Activated effector memory CD4-positive, alpha-beta T cell treated with anti-CD3 and anti-CD28 coated beads, Interleukin-2, amount 50 U/mL, for 16 hours (primary cell): ENCODE measurements around the gene SURF4.

Experiments used
- DNase-seq: peaks from one replicate; pipeline ENCODE4 v3.0.0-alpha.2; 2020

Gene SURF4

DNA sequence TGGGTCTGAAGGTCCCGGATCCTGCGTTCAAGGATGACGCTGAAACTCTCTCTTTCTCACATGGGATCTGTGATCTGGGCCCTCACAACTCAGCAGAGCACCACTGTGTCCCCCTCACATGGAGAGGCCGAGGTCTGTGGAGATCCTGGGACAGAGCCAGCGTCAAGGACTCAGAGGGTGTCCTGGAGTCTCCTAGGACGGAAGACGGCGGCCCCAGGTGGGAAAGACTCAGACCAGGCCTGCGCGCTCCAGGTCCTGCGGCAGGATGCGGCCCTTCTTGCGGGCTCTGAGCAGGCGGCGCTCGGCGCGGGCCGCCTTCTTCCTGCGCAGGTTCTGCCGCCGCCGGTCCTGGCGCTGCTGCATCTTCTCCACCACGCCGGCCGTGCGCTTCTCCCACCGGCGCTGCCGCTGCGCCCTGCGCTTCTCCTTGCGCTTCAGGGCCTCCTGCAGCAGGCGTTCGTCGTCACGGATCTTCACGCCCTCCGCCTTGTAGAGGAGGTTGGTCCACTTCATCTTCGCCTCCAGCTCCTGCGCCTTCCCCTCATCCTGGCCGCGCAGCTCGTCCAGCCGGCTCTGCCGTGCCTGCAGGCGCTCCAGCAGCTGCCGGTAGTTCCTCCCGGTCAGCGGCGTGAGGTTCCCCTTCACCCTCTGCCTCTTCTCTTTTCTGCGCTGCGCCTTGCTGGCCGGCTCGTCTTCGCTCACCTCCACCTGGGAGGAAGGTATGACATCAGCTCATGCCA lies 44.0 kb downstream of the SURF4 start:
- peak; percentile 59 for DNase-seq

DNA sequence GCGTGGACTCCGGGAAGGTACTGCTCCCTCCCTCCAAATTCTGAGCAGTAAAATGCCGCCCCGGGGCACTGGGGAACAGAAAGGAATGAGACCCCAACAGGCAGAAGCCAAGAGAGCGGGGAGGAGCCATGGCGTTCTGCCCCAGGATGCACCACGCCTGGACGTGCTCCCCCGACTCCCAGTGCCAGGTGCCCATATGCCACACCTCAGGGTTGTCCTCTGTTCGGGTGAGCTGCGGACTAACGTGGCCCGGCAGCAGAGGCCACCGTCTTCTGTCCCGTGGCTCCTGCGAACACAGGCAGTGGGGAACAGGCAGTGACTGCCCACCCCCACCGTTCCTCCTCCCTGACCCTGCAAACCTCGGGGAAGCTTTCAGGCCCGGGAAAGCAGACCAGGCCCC lies 44.6 kb downstream of the SURF4 start:
- peak; percentile 44 for DNase-seq

DNA sequence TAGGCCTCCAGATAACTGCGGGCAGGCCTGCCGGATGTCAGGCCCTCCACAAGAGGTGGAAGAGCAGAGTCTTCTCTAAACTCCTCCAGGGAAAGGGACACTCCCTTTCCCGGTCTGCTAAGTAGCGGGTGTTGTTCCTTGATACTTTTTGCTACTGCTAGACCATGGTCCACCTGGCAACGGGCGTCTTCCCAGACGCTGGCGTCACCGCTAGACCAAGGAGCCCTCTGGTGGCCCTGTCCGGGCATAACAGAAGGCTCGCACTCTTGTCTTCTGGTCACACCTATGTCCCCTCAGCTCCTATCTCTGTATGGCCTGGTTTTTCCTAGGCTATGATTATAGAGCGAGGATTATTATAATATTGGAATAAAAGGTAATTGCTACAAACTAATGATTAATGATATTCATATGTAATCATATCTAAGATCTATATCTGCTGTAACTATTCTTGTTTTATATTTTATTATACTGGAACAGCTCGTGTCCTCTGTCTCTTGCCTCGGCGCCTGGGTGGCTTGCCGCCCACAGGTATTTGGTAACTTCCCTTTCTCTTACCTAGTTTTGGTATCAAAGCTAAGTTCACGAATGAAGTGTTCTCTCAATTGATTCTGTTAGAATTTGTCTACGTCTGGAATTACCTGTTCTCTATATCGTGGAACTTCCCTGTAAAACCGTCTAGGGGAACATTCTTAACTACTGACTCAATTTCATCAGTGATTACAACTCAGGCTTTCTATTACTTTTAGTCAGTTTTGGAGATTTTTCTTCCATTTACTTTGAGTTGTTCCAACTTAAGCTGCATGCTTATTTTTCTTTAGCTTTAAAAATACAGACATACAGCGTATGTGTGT lies 46.3 kb downstream of the SURF4 start:
- DNase-seq = peak; percentile 60

DNA sequence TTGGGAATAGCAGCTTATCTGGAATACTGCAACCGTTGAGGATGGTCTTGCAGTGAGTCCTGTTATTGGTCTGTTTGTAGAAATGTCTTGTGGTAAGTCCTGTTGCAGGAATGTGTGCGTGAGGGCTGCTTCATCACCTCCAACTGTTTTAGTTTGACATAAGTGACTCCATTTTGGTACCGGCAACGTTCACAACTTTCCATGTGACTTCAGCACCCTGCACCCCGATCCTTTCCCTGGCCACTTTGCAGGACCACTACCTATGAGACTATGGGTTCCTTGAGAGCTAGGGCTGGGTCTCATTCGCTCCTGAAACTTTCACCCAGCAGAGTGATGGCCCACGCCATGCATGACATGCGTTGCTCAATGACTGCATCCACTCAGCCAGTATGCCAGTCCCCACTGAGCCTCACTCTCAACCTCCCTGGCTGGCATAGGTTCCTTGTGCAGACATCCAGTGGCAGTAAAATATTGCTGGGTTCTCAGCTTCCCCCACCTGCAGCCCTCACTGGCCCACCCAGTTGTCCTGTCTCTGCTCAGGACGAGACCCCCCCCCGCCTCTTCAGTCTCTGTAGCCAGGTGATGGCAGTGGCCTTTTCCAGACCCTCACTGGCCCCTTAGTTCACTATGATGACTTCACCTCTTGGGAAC lies 47.9 kb downstream of the SURF4 start:
- DNase-seq = peak; percentile 54

DNA sequence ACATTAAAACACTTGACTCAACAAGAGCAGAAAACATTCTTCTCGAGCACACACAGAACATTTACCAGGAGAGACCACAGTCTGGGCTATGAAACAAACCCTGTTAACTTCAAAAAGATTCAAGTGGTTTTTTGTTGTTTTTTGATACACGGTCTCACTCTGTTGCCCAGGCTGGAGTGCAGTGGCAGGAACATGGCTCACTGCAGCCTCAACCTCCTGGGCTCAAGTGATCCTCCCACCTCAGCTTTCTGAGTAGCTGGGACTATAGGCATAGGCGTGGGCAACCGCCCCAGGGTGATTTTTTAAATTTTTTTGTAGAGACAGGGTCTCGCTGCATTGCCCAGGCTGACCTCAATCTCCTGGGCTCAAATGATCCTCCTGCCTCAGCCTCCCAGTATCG lies 48.8 kb downstream of the SURF4 start:
- peak; percentile 38 for DNase-seq

DNA sequence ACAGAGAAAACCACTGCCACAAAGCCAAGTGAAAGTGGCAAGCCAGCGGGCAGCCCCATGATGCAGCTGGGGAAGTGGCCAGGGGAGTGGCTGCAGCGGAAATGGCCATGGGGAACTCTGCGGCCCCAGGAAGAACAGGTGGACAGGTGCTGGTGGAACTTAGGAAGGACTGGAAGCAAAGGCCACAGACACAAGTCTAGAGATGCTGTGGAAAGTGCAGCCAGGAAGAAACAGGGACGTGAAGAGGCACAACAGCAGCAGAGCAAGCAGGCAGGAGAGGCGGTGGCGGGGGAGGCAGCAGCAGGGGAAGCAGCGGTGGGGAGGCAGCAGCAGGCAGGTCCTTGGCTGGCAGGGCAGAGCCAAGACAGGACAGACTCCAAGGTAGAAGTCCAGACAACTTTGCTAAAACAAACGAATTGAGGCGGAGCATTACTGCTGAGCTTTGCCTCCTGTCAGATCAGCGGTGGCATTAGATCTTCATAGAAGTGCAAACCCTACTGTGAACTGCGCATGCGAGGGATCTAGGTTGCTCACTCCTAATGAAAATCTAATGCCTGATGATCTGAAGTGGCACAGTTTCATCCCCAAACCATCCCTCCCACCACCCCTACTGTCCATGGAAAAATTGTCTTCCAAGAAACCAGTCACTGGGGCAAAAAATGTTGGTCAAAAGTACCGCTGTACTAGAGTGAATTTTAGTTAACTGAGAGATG lies 51.7 kb downstream of the SURF4 start:
- DNase-seq = peak; percentile 50

DNA sequence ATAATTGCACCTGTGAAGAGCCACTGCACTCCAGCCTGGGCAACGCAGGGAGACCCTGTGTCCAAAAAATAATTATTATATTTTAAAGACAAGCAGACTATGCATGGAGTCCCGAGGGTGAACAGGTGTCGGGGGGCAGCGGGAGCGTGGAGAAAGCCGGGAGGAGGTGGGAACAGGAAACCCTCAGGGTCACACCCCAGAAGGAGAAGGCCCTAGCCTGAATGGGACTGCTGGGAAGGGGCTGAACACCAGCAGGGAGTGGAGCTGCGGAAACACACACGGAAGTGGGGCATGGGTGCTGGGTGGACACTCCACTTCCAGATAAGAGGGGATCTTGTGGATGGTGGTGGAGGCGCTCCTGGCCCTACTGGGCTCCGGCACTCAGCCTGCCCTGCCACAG lies 52.6 kb downstream of the SURF4 start:
- DNase-seq = peak; percentile 37

DNA sequence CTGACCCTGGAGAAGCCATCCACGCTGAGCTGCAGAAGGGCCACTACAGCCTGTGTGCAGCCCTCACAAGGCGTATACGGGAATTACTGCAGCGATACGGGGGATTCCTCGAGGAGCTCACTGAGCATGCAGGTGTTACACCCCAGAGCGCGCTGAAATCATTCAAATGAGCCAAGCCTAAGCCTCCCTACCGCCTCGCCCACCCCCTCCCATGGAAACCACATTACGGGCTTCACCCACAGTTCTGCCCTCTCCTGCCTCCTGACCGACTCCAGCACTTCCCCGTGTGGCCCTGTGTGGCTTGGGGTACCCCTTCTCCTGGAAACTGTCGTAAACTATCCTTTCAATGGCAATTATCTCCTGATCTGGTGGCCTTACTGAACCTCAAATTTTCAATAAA lies 53.2 kb downstream of the SURF4 start:
- DNase-seq = peak; percentile 34

DNA sequence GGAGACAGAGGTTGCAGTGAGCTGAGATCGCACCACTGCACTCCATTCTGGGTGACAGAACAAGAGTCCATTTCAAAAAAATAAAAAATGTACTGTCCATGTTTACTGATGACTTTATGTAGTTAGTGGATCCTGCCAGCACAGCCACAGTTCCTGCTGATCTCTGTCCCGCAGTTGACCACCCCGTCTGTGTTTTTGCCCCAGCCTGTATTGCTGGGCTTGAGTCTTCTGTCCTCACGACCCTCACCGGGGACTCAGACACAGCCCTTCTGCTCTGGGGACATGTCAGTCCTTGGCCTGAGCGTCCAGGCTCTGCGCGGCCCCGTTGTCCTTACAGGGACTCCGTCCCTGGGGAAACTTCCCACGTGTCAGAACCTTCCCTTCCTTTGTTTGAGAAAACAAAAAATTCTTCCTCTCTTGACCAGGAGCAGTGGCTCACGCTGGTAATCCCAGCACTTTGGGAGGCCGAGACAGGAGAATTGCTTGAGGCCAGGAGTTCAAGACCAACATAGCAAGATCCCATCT lies 54.4 kb downstream of the SURF4 start:
- peak; percentile 56 for DNase-seq

DNA sequence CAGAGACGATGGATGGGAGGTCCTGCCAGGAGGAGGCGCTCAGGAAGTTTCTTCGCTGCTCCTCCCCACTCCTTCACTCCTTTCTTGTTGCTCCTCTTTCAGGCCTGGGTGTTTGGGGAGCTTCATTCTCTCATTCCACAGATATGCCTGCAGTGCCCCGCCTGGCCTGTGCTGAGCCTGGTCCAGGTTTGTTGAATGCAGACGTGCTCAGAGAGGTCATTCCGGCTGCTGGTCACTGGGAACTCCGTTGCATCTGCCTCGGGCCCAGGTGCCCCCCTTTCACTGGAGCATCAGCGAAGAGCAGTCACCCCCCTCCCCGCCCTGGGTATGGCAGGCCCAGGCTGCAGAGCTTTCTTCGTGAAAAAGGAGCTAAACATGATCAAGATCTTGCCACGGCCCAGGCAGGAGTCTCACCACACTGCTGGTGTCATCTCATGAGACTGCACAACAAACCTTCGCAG lies 55.4 kb downstream of the SURF4 start:
- DNase-seq = peak; percentile 59

DNA sequence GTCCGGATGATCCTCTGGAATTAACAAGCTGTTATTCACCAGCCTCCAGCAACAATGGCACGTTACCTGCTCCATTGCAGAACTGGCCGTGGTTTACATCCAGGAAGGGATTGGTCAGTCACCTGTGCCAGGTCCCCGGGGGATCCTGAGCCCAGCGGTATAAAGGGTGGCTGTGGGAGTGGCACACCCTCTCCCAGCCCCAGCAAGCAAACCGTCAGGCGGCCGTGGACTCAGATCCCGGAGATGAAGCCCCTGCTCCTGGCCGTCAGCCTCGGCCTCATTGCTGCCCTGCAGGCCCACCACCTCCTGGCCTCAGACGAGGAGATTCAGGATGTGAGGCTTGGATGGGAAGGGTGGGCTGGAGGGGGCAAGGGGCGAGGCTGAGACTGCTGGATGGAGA lies 58.3 kb downstream of the SURF4 start:
- DNase-seq = peak; percentile 58

DNA sequence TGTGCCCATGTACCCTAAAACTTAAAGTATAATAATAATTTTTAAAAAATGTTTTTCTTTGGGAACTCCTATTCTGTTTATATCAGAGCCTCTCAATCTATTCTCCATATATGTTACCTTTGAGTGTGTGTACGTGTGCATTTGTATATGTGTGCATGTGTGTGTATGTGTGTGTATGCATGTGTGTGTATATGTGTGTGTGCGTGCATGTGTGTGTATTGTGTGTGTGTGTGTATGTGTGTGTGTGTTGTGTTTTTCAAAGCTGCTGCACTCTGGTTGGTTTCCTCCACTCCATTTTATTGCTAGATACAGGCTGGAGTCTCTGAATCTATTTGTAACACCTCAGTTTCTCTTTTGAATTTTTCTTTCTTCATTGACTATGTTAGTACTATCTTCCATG lies 59.9 kb downstream of the SURF4 start:
- DNase-seq = no peak
